Measurements from ENCODE around the gene NPNT.

GRCh38 chr4:105878668-105879067, 16.6 kb upstream of the NPNT start:
- TF ChIP-seq CTCF (conservative IDR thresholded peaks at IDR 0.05) (no peak), EZH2 (IDR thresholded peaks at IDR 0.05; ENCODE audit: low read depth) (no peak)
